ENCODE results near the gene HINFP.

Gene HINFP

DNA sequence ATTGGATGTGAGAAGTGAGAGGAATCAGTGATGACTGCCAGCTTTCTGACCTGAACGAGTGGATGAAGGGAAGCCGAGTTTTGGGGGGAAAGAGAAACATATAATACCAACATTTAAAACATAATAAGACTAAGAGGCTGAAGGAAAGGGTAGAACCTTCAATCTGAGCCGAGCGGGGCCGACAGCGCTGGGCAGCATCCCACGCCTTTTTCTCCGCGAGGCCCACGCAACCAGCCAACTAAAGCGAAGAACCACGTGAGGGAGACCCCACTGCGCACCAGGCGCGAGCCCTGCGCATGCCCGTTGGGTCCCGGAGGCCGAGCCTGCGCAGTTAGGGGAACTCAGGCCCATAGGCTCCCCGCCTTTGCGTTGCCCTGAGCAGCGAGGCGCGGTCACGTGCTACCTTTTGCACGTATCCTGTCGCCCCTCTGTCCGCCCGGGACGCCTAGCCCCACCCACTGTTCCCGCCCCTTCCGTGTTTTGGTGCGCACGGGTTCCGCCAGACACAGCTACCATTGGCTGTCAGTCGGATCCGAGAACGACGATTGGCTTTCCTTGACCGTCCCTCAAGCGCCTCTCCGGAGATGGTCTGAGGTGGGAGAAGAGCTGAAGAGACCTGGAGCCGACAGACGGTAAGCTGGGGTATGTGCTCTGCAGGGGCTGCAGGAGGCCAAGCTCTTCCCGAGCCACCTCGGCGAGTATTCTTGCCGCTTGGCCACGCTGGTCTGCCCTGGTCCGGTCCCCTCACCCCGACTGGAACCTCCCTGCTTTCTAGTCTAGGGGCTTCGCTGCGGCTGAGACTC, at the start of gene HINFP:
TSS of gene HINFP (plus strand) at position 573 of the 803 bp plus-strand sequence. CDS start 5,365 bp downstream, outside the sequence.
- peak; percentile 96 to 98 for DNase-seq

GRCh38 chr11:119077839-119078238, 43.5 kb upstream of the HINFP start:
- DNase-seq: no peak

GRCh38 chr11:119078675-119079420, 42.5 kb upstream of the HINFP start:
- DNase-seq: no peak

DNA sequence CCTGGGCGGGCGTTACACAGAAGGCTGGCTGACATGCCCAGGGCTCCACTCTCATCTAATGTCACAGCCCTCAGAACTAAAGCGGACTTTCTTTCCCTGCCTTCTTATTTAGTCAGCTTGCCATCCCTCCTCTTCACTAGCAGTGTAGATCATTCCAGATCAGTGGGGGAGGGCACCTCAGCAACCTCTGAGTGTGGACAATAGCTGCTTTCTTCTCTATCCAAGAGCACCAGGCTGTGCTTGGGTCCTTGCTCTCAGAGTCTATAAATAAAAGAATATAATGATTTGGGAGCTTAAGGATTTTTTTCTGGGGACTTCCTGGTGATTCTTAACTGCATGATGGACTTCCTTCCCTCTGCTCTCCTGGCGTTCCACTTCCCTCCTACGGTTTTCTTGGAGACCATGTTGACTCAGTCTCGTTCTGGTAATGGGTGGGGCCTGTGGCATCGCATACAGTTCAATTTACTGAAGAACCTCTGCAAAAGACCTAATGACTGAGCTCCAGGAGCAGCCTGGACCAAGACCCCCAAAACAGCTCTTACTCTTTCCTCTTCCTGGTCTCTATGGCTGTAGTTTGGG, 39.6 kb upstream of the HINFP start:
- DNase-seq: no peak

DNA sequence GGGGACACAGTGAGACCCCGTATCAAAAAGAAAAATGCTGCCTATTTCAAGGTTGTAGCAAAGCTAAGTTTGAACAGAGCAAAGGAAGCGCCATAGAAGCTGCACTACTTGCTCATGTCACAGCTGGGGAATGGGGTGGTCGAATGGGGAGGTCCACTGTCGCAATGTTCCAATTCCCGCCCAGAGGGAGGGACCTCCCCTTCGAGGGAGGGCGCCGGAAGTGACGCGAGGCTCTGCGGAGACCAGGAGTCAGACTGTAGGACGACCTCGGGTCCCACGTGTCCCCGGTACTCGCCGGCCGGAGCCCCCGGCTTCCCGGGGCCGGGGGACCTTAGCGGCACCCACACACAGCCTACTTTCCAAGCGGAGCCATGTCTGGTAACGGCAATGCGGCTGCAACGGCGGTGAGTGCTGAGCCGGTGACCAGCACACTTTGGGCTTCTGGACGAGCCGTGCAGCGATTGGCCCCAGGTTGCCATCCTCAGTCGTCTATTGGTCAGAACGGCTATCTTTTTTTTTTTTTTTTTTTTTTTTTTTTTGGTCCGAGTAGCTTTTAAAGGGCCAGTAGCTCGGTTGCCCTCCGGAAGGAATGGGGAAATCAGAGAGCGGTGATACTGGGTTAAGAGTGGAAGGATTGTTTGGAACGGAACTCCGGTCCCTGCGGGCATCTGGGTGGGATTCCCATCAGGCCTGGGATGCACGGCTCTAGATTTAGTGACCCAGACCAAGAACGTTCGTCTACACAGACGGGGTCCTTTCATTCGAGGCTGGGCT, 36.5 kb upstream of the HINFP start, which contains the start of gene HMBS:
TSS of gene HMBS (plus strand) at position 219 of the 774 bp plus-strand sequence. CDS start at position 372, 153 bp downstream.
- peak; percentile 90 to 92 for DNase-seq

DNA sequence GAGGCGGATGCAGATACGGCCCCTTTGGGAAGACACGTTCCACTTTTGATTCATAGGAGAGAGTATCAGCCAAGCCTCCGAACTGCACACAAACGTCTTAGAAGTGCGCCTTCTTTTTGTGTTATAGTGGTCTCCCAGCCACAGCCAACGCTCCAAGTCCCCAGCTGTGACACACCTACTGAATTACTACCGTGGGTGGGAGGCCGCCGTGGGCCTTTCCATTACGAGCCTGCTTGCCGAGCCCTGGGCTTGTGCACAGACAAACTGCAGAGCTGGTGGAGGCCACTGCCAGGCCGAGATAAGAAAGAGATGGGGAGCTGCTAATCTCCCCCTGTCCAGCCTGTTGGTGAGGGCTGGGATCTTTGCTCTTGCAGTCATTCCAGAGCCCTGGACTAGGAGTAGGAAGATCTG, 35.9 kb upstream of the HINFP start:
- no peak for DNase-seq

- no peak for DNase-seq
Measured at GRCh38 chr11:119087123-119087522, 34.3 kb upstream of the HINFP start.

GRCh38 chr11:119087747-119088241, 33.6 kb upstream of the HINFP start:
- DNase-seq: no peak

DNA sequence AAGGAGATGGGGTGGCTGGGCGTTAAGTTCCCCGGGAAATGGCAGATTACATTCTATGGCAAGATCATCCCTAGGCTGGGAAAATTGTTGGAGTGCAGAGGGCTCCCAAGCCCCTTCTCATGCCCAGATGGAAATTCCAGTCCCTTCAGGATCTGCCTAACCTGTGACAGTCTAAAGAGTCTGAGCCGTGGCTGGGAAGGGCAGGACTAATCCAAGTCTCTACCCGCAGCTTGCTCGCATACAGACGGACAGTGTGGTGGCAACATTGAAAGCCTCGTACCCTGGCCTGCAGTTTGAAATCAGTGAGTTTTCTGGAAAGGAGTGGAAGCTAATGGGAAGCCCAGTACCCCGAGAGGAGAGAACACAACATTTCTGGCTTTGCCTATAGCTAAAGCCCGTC, 33.0 kb upstream of the HINFP start:
- no peak for DNase-seq

DNA sequence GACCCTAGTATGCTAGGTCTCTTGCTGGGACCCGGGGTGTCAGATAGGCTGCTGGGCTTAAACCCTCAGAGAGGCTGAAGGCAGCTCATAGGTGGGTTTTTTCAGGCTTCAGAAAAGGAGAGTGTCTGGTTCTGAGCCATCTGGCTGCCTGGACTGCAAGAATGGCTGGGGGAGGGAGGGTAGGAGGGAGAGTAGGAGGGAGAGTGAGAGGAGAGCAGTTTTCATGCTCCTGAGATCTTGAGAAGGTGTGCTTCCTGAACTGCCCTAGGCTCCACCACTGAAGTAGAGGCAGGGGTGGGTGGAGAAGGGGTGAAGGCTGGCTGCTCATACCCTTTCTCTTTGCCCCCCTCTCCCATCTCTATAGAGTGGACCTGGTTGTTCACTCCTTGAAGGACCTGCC, 32.1 kb upstream of the HINFP start:
- DNase-seq: no peak

- peak in 1 of 2 experiments; percentile 12 for DNase-seq
Measured at GRCh38 chr11:119091178-119091577, 30.2 kb upstream of the HINFP start.

- no peak for DNase-seq
Measured at GRCh38 chr11:119091966-119092879, 29.2 kb upstream of the HINFP start.

DNA sequence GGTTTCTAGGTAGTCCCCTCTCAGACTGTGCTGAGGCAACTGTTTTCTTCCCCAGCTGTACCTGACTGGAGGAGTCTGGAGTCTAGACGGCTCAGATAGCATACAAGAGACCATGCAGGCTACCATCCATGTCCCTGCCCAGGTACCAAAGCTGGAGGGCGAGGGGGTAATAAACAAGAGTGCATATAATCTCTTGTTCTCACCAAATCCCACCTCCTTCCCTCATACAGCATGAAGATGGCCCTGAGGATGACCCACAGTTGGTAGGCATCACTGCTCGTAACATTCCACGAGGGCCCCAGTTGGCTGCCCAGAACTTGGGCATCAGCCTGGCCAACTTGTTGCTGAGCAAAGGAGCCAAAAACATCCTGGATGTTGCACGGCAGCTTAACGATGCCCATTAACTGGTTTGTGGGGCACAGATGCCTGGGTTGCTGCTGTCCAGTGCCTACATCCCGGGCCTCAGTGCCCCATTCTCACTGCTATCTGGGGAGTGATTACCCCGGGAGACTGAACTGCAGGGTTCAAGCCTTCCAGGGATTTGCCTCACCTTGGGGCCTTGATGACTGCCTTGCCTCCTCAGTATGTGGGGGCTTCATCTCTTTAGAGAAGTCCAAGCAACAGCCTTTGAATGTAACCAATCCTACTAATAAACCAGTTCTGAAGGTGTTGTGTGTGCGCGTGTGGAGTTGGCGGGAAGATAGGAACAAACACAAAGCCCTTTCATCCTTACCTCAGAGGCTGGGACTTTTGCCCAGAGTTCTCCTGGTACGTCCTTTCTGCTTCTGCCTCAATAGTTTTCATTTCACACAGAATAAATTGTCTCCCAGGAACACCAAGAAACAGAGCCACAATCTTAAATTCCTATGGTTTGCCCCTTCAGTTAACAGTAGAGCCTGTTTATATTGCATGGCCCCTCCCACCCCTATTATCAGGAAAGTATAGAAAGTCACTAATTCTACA, 28.2 kb upstream of the HINFP start:
- no peak for DNase-seq

DNA sequence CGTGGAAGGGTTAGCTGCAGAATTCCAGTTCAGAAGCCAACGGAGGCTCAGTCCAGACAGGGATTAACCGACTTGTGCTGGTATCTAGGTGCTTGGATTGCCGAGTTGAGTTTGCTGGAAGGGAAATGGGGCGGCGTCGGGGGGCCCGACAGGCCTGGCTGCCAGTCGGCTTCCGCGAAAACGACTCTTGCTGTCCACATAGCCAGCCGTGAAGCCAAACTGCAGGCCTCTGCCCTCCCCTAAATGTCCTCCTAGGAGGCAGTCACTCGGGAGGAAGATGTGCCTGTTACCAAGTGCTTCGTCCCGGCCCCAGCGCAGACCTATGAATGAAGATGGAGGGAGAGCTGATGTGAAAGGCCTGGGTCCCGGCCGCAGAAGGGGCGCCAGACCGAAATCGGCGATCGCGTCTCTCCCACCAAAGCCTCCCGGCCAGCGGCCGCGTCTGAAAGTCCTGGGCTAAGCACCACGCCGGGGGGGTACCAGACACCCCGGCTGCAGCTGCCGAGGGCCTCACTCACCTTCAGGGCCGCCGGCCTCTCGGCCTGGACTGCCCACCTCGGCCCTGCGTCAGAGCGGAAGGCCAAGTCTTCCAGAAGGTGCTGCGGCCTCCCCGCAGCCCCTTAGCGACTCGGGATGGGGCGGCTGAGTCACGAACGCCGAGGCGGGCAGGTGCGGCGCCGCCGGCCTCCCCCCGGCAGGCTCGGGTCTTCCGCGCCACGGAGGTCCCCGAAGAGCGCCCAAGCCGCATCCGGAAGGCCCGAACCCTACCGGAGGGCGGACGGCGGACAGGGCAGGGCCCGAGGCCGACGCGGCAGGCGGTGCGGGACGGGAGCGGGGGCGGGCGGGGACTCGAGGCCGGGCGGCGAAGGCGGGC, 27.2 kb upstream of the HINFP start:
- DNase-seq: no peak

DNA sequence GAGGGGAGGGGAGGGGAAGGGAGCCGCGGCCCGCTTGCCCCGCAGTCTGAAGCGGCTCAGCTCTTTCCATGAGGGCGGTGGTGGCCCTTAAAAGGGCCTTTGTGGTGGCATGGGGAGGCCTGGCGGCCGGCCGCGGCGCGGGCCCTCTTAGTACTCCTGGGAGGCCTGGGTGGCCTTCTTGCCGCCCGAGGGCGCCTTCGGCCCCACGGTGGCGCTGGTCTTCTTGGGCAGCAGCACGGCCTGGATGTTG, 26.6 kb upstream of the HINFP start:
- DNase-seq: peak; percentile 40 to 45

- peak; percentile 98 to 99 for DNase-seq
Measured at GRCh38 chr11:119095066-119095880, 26.1 kb upstream of the HINFP start.

GRCh38 chr11:119099711-119100110, 21.7 kb upstream of the HINFP start:
- DNase-seq: no peak

DNA sequence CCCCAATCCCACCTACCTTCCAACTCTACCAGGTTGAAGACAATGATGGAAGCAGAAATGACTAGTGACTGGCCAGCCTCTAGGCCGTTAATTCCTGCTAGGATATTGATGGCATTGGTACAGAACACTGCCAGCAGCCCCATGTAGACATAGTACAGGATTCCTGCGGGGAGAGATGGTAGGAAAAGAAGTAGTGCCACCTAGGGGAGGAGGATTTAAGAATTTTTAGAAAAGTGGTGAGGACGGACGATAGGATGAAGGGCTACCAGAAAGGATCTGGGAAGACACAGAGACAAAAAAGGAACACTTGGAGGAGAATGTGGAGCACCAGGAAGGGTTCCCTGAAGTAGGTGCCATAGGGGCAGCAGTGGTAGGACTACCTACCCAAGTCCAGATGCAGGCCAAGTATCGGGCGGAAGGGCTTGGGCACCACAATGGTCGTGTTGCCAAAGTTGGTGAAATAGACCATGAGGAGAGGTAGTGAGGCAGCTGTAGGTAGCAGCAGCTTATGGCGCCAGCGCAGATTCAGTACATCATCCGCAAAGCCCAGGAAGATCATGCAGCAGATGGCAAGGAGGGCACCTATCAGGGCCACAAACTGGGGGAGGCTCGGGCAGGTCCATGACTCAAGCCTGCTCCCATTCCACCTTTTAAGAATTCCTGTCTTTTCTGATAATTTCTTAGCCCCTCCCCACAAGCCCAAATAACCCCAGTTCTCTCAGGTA, 21.0 kb upstream of the HINFP start:
- DNase-seq: peak; percentile 35 to 56
